Stomach smooth muscle (tissue), 2 donors: Measurements from ENCODE around the gene HID1.
"Not testable (repeated sequence)": the region's sequence is repeated elsewhere in the genome, so short reads cannot be mapped to it uniquely, and the experiment has no call there.

Source experiments
- H3K27ac ChIP-seq: one replicate; pipeline ENCODE4 v1.7.0; 2013; ENCODE audit warnings: mild to moderate bottlenecking, low read length, inconsistent platforms
- H3K27me3 ChIP-seq, 2 donors: one replicate each; pipeline ENCODE4 v1.7.0; 2013; ENCODE audit warnings: low read length in 2 of 2; ENCODE audit not compliant: insufficient read depth in 2 of 2, control insufficient read depth in 1 of 2
- H3K36me3 ChIP-seq, 2 donors: one replicate each; pipeline ENCODE4 v1.7.0; 2013; ENCODE audit warnings: low read length in 2 of 2; ENCODE audit not compliant: control insufficient read depth in 2 of 2, insufficient read depth in 2 of 2
- H3K4me1 ChIP-seq: one replicate; pipeline ENCODE4 v1.7.0; 2013; ENCODE audit warnings: low read length; ENCODE audit not compliant: control insufficient read depth, insufficient read depth
- H3K4me3 ChIP-seq, 2 donors: one replicate each; pipeline ENCODE4 v1.7.0; 2013; ENCODE audit warnings: low read length in 2 of 2
- H3K9ac ChIP-seq, 2 donors: one replicate each; pipeline ENCODE4 v1.7.0; 2013; ENCODE audit warnings: low read length in 2 of 2, mild to moderate bottlenecking in 1 of 2
- H3K9me3 ChIP-seq, 2 donors: one replicate each; pipeline ENCODE4 v1.7.0; 2013; ENCODE audit warnings: low read length in 2 of 2; ENCODE audit not compliant: control insufficient read depth in 2 of 2
- donor health status: healthy.
- donor health status: Pancreatic carcinoma.

Gene HID1

GRCh38 chr17:75009139-75009724 is 36.7 kb upstream of the HID1 start:
- Histone ChIP-seq H3K4me1 (peaks cover 27% of the 10 kb centered on the region), H3K4me3 (no peak overlapping the region), H3K27ac (no peak overlapping the region), H3K9me3 (no peaks in the 10 kb centered on the region), H3K36me3 (peaks cover 5 to 10% of the 10 kb centered on the region in 2 donors), H3K9ac (no peak overlapping the region), H3K27me3 (no peaks in the 10 kb centered on the region)

GRCh38 chr17:75008373-75008772 is 35.8 kb upstream of the HID1 start:
- H3K9me3 ChIP-seq: no peaks in the 10 kb centered on the region
- no peak overlapping the region for H3K4me3 ChIP-seq
- H3K36me3 ChIP-seq: peaks cover 10 to 14% of the 10 kb centered on the region in 2 donors
- peaks cover 25% of the 10 kb centered on the region for H3K4me1 ChIP-seq
- H3K27me3 ChIP-seq: no peaks in the 10 kb centered on the region
- H3K9ac ChIP-seq: no peak overlapping the region
- H3K27ac ChIP-seq: no peak overlapping the region

GRCh38 chr17:75006653-75007052 is 34.1 kb upstream of the HID1 start:
- H3K4me1 ChIP-seq: peaks cover 12% of the 10 kb centered on the region
- no peaks in the 10 kb centered on the region for H3K27me3 ChIP-seq
- no peak overlapping the region for H3K27ac ChIP-seq

GRCh38 chr17:75006084-75006483 is 33.5 kb upstream of the HID1 start:
- H3K4me3 ChIP-seq, H3K9ac ChIP-seq, H3K27me3 ChIP-seq, H3K27ac ChIP-seq, H3K4me1 ChIP-seq, H3K9me3 ChIP-seq: not testable (repeated sequence)
- H3K36me3 ChIP-seq: peaks cover 29 to 35% of the 10 kb centered on the region in 2 donors

More at GRCh38 chr17:75006653-75007052, 34.1 kb upstream of the HID1 start:
- H3K9ac ChIP-seq: no peak overlapping the region
- H3K4me3 ChIP-seq: no peak overlapping the region
- peaks cover 24 to 29% of the 10 kb centered on the region in 2 donors for H3K36me3 ChIP-seq
- H3K9me3 ChIP-seq: no peaks in the 10 kb centered on the region

- no peaks in the 10 kb centered on the region for H3K9me3 ChIP-seq
- no peak overlapping the region for H3K4me3 ChIP-seq
Observed at GRCh38 chr17:75005291-75005690, 32.7 kb upstream of the HID1 start.

GRCh38 chr17:75004371-75004770 is 31.8 kb upstream of the HID1 start:
- H3K4me1 ChIP-seq: peaks cover 2% of the 10 kb centered on the region
- H3K4me3 ChIP-seq: no peak overlapping the region
- no peak overlapping the region for H3K27ac ChIP-seq
- H3K9me3 ChIP-seq: no peaks in the 10 kb centered on the region
- H3K9ac ChIP-seq: no peak overlapping the region
- no peaks in the 10 kb centered on the region for H3K27me3 ChIP-seq
- peaks cover 33 to 38% of the 10 kb centered on the region in 2 donors for H3K36me3 ChIP-seq

More at GRCh38 chr17:75005291-75005690, 32.7 kb upstream of the HID1 start:
- H3K27ac ChIP-seq: no peak overlapping the region
- no peaks in the 10 kb centered on the region for H3K27me3 ChIP-seq
- H3K36me3 ChIP-seq: peaks cover 30 to 35% of the 10 kb centered on the region in 2 donors
- no peak overlapping the region for H3K9ac ChIP-seq
- peaks cover 2% of the 10 kb centered on the region for H3K4me1 ChIP-seq

- Histone ChIP-seq H3K36me3 (peaks cover 35 to 40% of the 10 kb centered on the region in 2 donors), H3K9ac (no peak overlapping the region), H3K27me3 (no peaks in the 10 kb centered on the region), H3K9me3 (no peaks in the 10 kb centered on the region), H3K4me3 (no peak overlapping the region), H3K27ac (no peak overlapping the region), H3K4me1 (peaks cover 2% of the 10 kb centered on the region)
Observed at GRCh38 chr17:75003957-75004355, 31.4 kb upstream of the HID1 start.

- Histone ChIP-seq H3K36me3 (peaks cover 35 to 40% of the 10 kb centered on the region in 2 donors), H3K9me3 (no peaks in the 10 kb centered on the region), H3K27ac (no peak overlapping the region), H3K4me1 (peaks cover 2% of the 10 kb centered on the region), H3K27me3 (no peaks in the 10 kb centered on the region), H3K9ac (no peak overlapping the region), H3K4me3 (no peak overlapping the region)
Observed at GRCh38 chr17:75003070-75003956, 30.8 kb upstream of the HID1 start.

- H3K4me3 ChIP-seq: no peak overlapping the region
- no peak overlapping the region for H3K27ac ChIP-seq
- no peak overlapping the region for H3K9ac ChIP-seq
- H3K27me3 ChIP-seq: no peaks in the 10 kb centered on the region
- peaks cover 35 to 40% of the 10 kb centered on the region in 2 donors for H3K36me3 ChIP-seq
- no peaks in the 10 kb centered on the region for H3K9me3 ChIP-seq
- peaks cover 2% of the 10 kb centered on the region for H3K4me1 ChIP-seq
Observed at GRCh38 chr17:75001915-75002843, 29.6 kb upstream of the HID1 start.

GRCh38 chr17:74999523-74999922 is 27.0 kb upstream of the HID1 start:
- Histone ChIP-seq H3K27me3 (no peaks in the 10 kb centered on the region), H3K4me3 (no peak overlapping the region), H3K27ac (no peak overlapping the region), H3K4me1 (peaks cover 2% of the 10 kb centered on the region), H3K9me3 (no peaks in the 10 kb centered on the region), H3K9ac (no peak overlapping the region), H3K36me3 (peaks cover 30 to 33% of the 10 kb centered on the region in 2 donors)
